SK-N-SH treated with all-trans-retinoic acid at 6 μM for 48 hours (cell line): Measurements from ENCODE around the gene TSC22D4.

Source experiments
- TF ChIP-seq, protein P1 (sequence below): fragments of 250-450 bp; sonication (Bioruptor Pico); IDR thresholded peaks from 2 replicates; pipeline ENCODE4 v1.8.0; 2020; ENCODE audit warnings: mild to moderate bottlenecking, moderate library complexity, borderline replicate concordance
- TF ChIP-seq, protein P2 (sequence below): fragments of 250-450 bp; sonication (Bioruptor Pico); IDR thresholded peaks from 2 replicates; pipeline ENCODE4 v1.5.0; 2020; ENCODE audit warnings: mild to moderate bottlenecking, moderate library complexity

DNA sequence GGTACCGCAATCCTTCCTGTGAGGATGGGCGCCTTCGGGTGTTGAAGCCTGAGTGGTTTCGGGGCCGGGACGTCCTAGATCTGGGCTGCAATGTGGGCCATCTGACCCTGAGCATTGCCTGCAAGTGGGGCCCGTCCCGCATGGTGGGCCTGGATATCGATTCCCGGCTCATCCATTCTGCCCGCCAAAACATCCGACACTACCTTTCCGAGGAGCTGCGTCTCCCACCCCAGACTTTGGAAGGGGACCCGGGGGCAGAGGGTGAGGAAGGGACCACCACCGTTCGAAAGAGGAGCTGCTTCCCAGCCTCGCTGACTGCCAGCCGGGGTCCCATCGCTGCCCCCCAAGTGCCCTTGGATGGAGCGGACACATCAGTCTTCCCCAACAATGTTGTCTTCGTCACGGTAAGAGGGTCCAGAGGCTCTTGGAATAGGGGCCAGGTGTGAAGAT, 47.7 kb downstream of the TSC22D4 start:
- TF ChIP-seq, protein P1, sequence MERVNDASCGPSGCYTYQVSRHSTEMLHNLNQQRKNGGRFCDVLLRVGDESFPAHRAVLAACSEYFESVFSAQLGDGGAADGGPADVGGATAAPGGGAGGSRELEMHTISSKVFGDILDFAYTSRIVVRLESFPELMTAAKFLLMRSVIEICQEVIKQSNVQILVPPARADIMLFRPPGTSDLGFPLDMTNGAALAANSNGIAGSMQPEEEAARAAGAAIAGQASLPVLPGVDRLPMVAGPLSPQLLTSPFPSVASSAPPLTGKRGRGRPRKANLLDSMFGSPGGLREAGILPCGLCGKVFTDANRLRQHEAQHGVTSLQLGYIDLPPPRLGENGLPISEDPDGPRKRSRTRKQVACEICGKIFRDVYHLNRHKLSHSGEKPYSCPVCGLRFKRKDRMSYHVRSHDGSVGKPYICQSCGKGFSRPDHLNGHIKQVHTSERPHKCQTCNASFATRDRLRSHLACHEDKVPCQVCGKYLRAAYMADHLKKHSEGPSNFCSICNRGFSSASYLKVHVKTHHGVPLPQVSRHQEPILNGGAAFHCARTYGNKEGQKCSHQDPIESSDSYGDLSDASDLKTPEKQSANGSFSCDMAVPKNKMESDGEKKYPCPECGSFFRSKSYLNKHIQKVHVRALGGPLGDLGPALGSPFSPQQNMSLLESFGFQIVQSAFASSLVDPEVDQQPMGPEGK (CRISPR knock-in tag), result no peak
- TF ChIP-seq, protein P2, sequence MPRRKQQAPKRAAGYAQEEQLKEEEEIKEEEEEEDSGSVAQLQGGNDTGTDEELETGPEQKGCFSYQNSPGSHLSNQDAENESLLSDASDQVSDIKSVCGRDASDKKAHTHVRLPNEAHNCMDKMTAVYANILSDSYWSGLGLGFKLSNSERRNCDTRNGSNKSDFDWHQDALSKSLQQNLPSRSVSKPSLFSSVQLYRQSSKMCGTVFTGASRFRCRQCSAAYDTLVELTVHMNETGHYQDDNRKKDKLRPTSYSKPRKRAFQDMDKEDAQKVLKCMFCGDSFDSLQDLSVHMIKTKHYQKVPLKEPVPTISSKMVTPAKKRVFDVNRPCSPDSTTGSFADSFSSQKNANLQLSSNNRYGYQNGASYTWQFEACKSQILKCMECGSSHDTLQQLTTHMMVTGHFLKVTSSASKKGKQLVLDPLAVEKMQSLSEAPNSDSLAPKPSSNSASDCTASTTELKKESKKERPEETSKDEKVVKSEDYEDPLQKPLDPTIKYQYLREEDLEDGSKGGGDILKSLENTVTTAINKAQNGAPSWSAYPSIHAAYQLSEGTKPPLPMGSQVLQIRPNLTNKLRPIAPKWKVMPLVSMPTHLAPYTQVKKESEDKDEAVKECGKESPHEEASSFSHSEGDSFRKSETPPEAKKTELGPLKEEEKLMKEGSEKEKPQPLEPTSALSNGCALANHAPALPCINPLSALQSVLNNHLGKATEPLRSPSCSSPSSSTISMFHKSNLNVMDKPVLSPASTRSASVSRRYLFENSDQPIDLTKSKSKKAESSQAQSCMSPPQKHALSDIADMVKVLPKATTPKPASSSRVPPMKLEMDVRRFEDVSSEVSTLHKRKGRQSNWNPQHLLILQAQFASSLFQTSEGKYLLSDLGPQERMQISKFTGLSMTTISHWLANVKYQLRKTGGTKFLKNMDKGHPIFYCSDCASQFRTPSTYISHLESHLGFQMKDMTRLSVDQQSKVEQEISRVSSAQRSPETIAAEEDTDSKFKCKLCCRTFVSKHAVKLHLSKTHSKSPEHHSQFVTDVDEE (CRISPR knock-in tag), result no peak
